Stimulated activated CD4-positive, alpha-beta T cell treated with anti-CD3 and anti-CD28 coated beads, Interleukin-1b, Interleukin-23, amount 100 ng/mL, for 48 hours (primary cell): ENCODE measurements around the gene SYNPO2.
"Not testable (repeated sequence)": the region's sequence is repeated elsewhere in the genome, so short reads cannot be mapped to it uniquely, and the experiment has no call there.

Experiments used
- DNase-seq: peaks from one replicate; pipeline ENCODE4 v3.0.0-alpha.2; 2020

The SYNPO2 gene

GRCh38 chr4:118975449-118976192 is 87.0 kb downstream of the SYNPO2 start:
- DNase-seq, result no peak

- DNase-seq, result not testable (repeated sequence)
Observed at GRCh38 chr4:118976193-118976560, 87.5 kb downstream of the SYNPO2 start.

GRCh38 chr4:118977100-118977499 is 88.4 kb downstream of the SYNPO2 start:
- not testable (repeated sequence) for DNase-seq

DNA sequence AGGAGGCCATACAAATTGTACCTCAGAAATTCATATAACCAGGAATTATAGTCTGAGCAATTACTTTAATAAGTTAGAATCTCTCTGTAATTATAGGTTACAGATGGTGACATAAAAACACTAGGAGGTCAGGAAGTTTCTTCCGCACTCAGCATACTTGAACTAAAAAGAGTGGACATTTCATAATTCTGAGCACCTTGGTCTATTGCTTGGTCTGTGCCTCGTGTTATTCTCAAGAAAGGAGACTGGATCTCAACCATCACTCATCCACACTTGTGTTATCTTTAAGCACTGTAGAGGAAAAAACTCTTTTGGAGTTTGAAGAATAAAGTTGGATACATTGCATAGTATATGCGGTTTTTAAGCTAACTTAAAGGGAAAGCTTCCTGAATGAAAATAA is 91.1 kb downstream of the SYNPO2 start:
- DNase-seq, result no peak

GRCh38 chr4:118981171-118981838 is 92.7 kb downstream of the SYNPO2 start:
- DNase-seq, result no peak

- DNase-seq, result peak; percentile 31
Observed at GRCh38 chr4:118981839-118982381, 93.3 kb downstream of the SYNPO2 start.

GRCh38 chr4:118983293-118983692 is 94.6 kb downstream of the SYNPO2 start:
- DNase-seq, result no peak

DNA sequence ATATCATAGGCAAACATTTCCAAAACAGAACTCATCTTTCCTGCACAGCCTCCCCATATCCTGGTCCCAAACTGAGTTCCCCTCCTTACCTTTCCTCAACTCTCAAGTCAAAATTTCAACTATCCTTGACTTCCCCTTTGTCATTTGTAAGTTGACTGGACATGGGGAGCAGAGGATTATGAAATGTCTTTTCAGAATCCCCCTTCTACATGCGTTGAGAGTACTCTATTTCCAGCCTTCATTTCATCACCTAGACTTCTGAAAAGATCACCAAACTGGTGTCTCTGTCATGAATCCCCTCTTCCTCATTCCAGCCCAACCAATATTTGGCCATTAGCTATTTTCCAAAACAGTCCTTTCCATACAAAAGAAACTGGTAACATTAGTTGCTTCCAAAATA is 95.2 kb downstream of the SYNPO2 start:
- DNase-seq, result no peak

DNA sequence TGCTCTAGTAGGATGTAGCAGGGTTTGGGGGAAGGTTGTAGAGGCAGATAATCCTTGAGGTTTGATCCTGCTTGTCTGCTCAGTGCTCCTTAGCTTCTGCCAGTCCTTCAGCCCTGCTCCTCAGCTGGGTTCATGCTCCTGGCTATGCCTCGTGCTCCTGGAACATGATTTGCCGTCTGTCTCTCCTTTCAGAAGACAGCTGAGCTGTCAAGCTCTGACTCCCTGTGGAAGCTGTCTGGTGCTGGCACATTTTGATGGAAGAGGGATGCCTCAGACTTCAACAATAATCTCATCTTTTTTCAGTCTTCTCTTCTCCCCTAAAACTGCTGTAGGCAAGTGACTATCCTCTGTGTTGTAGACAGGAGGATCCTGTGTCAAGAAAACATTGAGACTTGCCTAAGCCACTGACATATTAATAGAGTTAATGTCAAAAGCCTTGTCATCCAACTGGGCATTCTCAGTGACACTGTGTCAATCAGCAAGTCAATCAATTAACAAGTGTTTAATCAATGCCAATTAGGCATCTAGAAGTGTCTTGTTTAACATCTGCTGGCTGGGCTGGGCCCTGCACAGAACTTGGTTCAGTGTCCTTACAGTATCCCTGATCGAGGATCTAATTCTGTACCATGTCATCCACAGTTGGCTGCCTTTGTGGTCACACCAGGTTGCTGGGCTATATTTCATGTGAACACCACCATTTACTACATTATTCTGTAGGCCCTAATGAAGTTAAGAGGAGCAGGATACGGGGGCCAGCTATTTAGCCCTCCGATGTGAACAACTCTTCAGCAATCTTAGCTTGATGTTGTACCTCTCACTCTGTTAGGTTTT is 96.7 kb downstream of the SYNPO2 start:
- DNase-seq, result no peak

- no peak for DNase-seq
Observed at GRCh38 chr4:118987959-118988634, 99.4 kb downstream of the SYNPO2 start.

- DNase-seq, result no peak
Observed at GRCh38 chr4:118988635-118988972, 100.0 kb downstream of the SYNPO2 start.

DNA sequence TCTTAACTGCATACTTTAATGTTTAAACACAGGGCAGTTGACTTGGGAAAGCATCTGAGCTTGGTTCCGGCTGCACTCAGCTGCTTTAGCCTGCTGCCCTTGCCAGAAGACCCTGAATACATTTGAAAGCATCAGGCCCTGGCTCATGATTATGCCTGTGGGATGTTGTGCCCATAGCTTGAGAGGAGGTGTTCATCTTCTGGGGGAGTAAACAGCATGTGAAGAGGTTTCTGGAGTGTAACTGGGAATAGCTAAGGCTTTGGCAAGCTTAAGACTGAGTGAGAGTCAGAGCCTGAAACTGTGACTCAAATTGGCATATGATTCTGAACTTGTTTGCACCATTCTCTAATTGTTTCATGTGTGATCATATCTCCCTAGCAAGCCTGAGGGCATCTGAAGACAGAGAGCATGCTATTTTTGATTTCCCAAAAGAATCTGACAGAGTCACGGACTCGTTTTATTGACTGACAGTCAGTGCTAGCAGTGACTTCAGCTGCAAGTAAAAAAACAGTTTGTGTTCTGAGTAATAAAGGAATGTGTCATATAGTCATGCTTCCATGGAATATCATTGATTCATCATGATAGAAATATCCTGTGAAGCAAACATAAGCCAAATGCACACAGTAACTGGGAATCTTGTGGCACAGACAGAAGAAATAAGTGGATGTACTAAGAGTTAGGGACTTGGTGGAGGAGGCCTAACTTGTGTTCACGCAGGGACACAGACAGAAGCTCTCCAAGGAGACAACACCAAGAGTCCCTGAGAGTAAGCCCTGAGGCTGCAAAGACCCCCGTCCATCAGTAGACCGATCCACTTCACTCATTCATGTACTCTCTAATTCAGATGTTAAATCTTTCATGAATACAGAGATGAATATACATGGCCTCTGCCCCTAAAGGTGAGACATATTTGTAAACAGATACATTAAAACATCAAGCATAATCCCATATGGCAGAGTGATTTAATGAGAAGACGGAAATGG is 100.7 kb downstream of the SYNPO2 start:
- no peak for DNase-seq

DNA sequence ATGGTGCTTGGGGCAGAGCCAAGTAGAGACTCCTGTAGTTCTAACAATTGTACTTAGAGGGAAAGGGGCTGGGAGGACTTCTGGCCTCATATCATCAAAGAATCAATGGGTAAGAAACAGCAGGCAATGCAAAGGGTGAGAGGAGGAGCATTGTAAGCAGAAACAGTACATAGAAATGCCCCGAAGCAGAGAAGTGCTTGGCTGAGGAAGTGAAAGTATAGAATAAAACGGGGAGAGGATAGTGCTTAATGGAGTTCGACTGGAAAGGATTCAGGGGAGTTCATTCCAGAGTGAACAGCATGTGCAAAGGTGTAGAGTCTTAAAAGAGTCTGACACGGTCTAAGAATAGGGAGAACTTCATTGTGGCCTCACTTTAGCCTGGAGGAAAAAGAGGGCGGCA is 103.0 kb downstream of the SYNPO2 start:
- no peak for DNase-seq

GRCh38 chr4:118992149-118992548 is 103.5 kb downstream of the SYNPO2 start:
- DNase-seq, result no peak

DNA sequence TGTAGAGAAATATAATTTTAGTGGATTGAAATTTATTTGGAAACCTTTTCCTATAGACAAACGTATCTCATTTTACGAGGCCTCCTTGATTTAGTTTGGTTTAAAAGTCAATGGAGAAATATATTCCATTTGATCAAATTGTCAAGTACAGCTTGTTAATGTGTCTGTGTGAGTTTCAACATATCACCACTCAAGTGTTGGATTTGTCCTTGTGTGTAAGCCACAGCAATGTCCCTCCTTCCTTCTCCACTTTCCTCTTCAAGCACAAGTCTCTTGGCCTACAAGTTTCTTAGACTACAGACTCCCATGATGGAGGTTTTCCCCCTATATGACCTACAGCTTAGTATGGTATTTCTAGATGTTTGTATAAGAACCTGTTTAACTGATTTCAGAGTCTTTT is 104.7 kb downstream of the SYNPO2 start:
- DNase-seq, result no peak

DNA sequence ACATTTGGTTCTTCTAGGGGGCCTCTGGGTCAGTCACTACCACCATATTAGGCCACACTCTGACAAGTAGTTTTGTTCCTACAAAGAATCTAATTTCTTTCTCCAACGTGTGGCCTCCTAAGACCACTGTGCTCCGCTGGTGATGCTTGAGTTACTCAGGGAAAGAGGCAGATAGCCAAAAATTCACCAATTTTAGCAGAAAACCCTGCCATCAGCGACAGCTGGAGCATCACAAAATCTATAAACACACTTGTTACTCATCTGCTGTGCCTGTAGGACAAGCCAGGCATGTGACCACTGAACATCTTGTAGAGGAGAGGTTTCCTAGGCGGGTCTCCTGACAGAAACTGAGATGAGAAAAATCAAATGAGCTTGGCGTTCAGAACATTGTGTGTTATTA is 105.4 kb downstream of the SYNPO2 start:
- no peak for DNase-seq

DNA sequence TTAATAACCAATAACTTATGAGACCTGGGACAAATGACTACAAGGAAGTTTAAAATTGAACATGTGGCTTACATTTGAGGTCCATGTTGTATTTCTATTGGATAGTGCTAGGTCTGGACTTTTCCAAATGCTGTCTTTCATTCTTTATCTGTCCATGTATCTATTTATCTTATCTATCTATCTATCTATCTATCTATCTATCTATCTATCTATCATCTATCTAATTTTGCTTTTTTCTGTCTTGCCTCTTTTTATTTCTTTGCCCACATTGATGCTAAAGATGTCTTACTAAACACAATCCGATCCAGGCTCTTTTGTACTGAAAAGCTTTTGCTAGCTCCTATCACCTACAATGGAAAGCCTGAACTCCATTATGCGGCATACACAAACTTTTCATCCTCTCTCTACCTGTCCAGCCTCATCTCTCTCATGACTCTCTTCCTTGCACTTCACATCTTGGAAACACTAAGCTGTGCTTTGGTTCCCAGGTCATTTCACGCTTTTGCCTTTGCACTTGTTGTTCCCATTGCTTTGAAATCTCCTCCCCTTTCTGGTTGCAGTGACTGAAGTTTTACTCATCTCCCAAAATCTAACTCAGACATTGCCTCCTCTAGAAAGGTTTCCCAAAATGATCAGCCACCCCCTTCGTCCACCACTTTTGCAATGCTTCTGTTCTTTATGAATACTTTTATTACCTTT is 107.2 kb downstream of the SYNPO2 start:
- no peak for DNase-seq

DNA sequence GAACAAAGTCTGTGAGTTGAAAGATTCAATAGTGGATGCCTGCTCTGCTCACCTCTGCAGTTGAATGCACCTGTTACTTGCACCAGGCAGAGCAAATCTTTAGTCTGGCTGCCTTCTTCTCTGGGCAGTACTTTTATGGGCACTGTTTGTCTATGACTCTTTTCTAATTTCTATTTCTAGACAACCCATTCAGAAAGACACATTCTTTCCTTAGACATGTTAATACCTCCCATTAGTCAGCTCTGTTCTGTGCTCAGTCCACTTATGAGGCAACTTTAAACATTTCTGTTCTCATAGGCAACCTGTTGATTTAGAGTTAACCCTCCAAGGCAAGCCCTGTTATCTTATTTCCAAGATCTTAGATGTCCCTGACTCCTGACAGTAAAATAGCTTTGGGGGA is 108.9 kb downstream of the SYNPO2 start:
- no peak for DNase-seq

GRCh38 chr4:118999919-119000318 is 111.3 kb downstream of the SYNPO2 start:
- DNase-seq, result no peak

GRCh38 chr4:119000400-119000799 is 111.7 kb downstream of the SYNPO2 start:
- DNase-seq, result no peak

- DNase-seq, result no peak
Observed at GRCh38 chr4:119002476-119002875, 113.8 kb downstream of the SYNPO2 start.
